Stimulated activated CD4-positive, alpha-beta T cell treated with anti-CD3 and anti-CD28 coated beads, Interleukin-15, amount 100 ng/mL, for 48 hours (primary cell): ENCODE data around the gene TEX47.

Experiments used
- DNase-seq, 2 donors: peaks; one replicate each; pipeline ENCODE4 v3.0.0-alpha.2; 2020; ENCODE audit warnings: low read depth in 2 of 2

Gene TEX47

GRCh38 chr7:88746126-88746525 lies 49.4 kb downstream of the TEX47 start:
- DNase-seq: no peak
